Activated CD4-positive, CD25-positive, alpha-beta regulatory T cell treated with anti-CD3 and anti-CD28 coated beads, Interleukin-2, amount 50 U/mL, for 72 hours (primary cell): ENCODE results near the gene RAD51B.

Experiments
- DNase-seq: peaks from one replicate; pipeline ENCODE4 v3.0.0; 2021

RAD51B gene

GRCh38 chr14:67908052-67908754 lies 88.6 kb downstream of the RAD51B start:
- no peak for DNase-seq

- no peak for DNase-seq
Observed at GRCh38 chr14:67911562-67911961, 92.0 kb downstream of the RAD51B start.

- no peak for DNase-seq
Observed at GRCh38 chr14:67916430-67916829, 96.9 kb downstream of the RAD51B start.

GRCh38 chr14:67917006-67917405 lies 97.4 kb downstream of the RAD51B start:
- DNase-seq, result no peak

GRCh38 chr14:67918838-67919237 lies 99.3 kb downstream of the RAD51B start:
- DNase-seq, result no peak

- no peak for DNase-seq
Observed at GRCh38 chr14:67919259-67920032, 99.9 kb downstream of the RAD51B start.

- no peak for DNase-seq
Observed at GRCh38 chr14:67926821-67927220, 107.2 kb downstream of the RAD51B start.

- DNase-seq, result no peak
Observed at GRCh38 chr14:67927244-67927643, 107.7 kb downstream of the RAD51B start.

GRCh38 chr14:67928375-67928774 lies 108.8 kb downstream of the RAD51B start:
- no peak for DNase-seq

- no peak for DNase-seq
Observed at GRCh38 chr14:67932708-67933246, 113.2 kb downstream of the RAD51B start.

GRCh38 chr14:67933266-67933665 lies 113.7 kb downstream of the RAD51B start:
- no peak for DNase-seq

GRCh38 chr14:67934087-67934486 lies 114.5 kb downstream of the RAD51B start:
- no peak for DNase-seq

GRCh38 chr14:67934862-67935261 lies 115.3 kb downstream of the RAD51B start:
- no peak for DNase-seq

GRCh38 chr14:67935371-67935770 lies 115.8 kb downstream of the RAD51B start:
- no peak for DNase-seq

GRCh38 chr14:67938071-67938470 lies 118.5 kb downstream of the RAD51B start:
- DNase-seq, result no peak

GRCh38 chr14:67940486-67941455 lies 121.2 kb downstream of the RAD51B start:
- DNase-seq, result no peak

GRCh38 chr14:67941456-67942018 lies 122.0 kb downstream of the RAD51B start:
- DNase-seq, result no peak

GRCh38 chr14:67942080-67942710 lies 122.6 kb downstream of the RAD51B start:
- DNase-seq, result no peak

GRCh38 chr14:67943947-67944346 lies 124.4 kb downstream of the RAD51B start:
- no peak for DNase-seq

- DNase-seq, result no peak
Observed at GRCh38 chr14:67944605-67945004, 125.0 kb downstream of the RAD51B start.

- DNase-seq, result no peak
Observed at GRCh38 chr14:67949771-67950170, 130.2 kb downstream of the RAD51B start.

- no peak for DNase-seq
Observed at GRCh38 chr14:67950386-67950785, 130.8 kb downstream of the RAD51B start.
